HEK293 (cell line): ENCODE results near the gene KIAA1586.
"Not testable (repeated sequence)": the region's sequence is repeated elsewhere in the genome, so short reads cannot be mapped to it uniquely, and the experiment has no call there.

Experiments
- CTCF ChIA-PET: fragments of 350-600 bp; formaldehyde crosslinking; extraction: SDS; loops from one replicate; lab custom pipeline; 2021; ENCODE audit warnings: antibody characterized with exemption; lab: Yijun Ruan, JAX
- POLR2A ChIA-PET: fragments of 300-600 bp; formaldehyde crosslinking; extraction: SDS; loops from one replicate; lab custom pipeline; 2020; ENCODE audit warnings: antibody characterized with exemption, inconsistent platforms; lab: Yijun Ruan, JAX
- H3K27ac ChIP-seq: fragments of 200-500 bp; sonication (Bioruptor generic); 2 replicates; pipeline ENCODE4 v1.5.1; 2014; ENCODE audit warnings: low read depth, low read length, control low read depth, inconsistent platforms; ENCODE audit errors: extremely low read depth
- H3K36me3 ChIP-seq, 2 experiments: fragments of 200-500 bp in 1 of 2; sonication (Bioruptor generic) in 1 of 2; 1 replicate in 1 of 2; 2 replicates in 1 of 2; pipeline ENCODE4 v1.5.1; 2014 to 2017; ENCODE audit warnings: inconsistent platforms in 2 of 2, low read length in 2 of 2; ENCODE audit not compliant: control insufficient read depth in 2 of 2, insufficient read depth in 1 of 2
- H3K4me1 ChIP-seq: fragments of 200-500 bp; sonication (Bioruptor generic); 2 replicates; pipeline ENCODE4 v1.5.1; 2014; ENCODE audit warnings: mild to moderate bottlenecking, low read length, inconsistent platforms; ENCODE audit not compliant: control insufficient read depth, insufficient read depth
- H3K4me3 ChIP-seq: 2 replicates; pipeline ENCODE4 v1.5.1; 2011; ENCODE audit warnings: low read depth, mild to moderate bottlenecking, control low read depth, low read length, moderate library complexity
- H3K9me3 ChIP-seq: fragments of 200-500 bp; sonication (Bioruptor generic); 2 replicates; pipeline ENCODE4 v1.5.1; 2014; ENCODE audit warnings: low read depth, low read length, inconsistent platforms; ENCODE audit not compliant: control insufficient read depth, insufficient read depth
- HIC1 ChIP-seq: fragments of 450-650 bp; formaldehyde crosslinking; IDR thresholded peaks from 2 replicates; pipeline ENCODE4 v1.5.1; 2016; ENCODE audit warnings: missing biosample characterization, missing genetic modification characterization
- HOXA7 ChIP-seq: sonication (generic); formaldehyde crosslinking; IDR thresholded peaks from 2 replicates; pipeline ENCODE4 v1.8.1; 2022; ENCODE audit warnings: missing genetic modification reagents, borderline replicate concordance
- HOXC10 ChIP-seq: sonication (generic); formaldehyde crosslinking; IDR thresholded peaks from 2 replicates; pipeline ENCODE4 v1.8.1; 2023; ENCODE audit warnings: mild to moderate bottlenecking, missing genetic modification reagents
- PRDM4 ChIP-seq: fragments of 450-650 bp; formaldehyde crosslinking; IDR thresholded peaks from 2 replicates; pipeline ENCODE4 v1.5.1; 2017; ENCODE audit warnings: missing biosample characterization, missing genetic modification characterization
- REST ChIP-seq: fragments of 450-650 bp; formaldehyde crosslinking; IDR thresholded peaks from 2 replicates; pipeline ENCODE4 v1.5.1; 2016; ENCODE audit warnings: missing biosample characterization, missing genetic modification characterization
- ZBTB1 ChIP-seq: fragments of 450-650 bp; formaldehyde crosslinking; IDR thresholded peaks from 2 replicates; pipeline ENCODE4 v1.5.1; 2016; ENCODE audit warnings: missing biosample characterization, missing genetic modification characterization
- ZBTB17 ChIP-seq: fragments of 450-650 bp; formaldehyde crosslinking; IDR thresholded peaks from 2 replicates; pipeline ENCODE4 v1.5.1; 2016; ENCODE audit warnings: missing biosample characterization, missing genetic modification characterization
- ZFP3 ChIP-seq: fragments of 450-650 bp; formaldehyde crosslinking; IDR thresholded peaks from 2 replicates; pipeline ENCODE4 v1.5.1; 2016; ENCODE audit warnings: low read depth, missing biosample characterization, missing genetic modification characterization
- ZNF146 ChIP-seq: fragments of 450-650 bp; formaldehyde crosslinking; IDR thresholded peaks from 2 replicates; pipeline ENCODE4 v1.5.1; 2016; ENCODE audit warnings: missing biosample characterization, missing genetic modification characterization
- ZNF16 ChIP-seq: fragments of 450-650 bp; formaldehyde crosslinking; IDR thresholded peaks from 2 replicates; pipeline ENCODE4 v1.5.1; 2016; ENCODE audit warnings: low read depth, missing biosample characterization, missing genetic modification characterization
- ZNF335 ChIP-seq: fragments of 450-650 bp; formaldehyde crosslinking; conservative IDR thresholded peaks from 2 replicates; pipeline ENCODE4 v1.5.1; 2016; ENCODE audit warnings: missing biosample characterization, missing genetic modification characterization
- ZNF37A ChIP-seq: fragments of 450-650 bp; IDR thresholded peaks from 2 replicates; pipeline ENCODE4 v1.5.1; 2018; ENCODE audit warnings: missing biosample characterization, missing genetic modification characterization
- ZNF488 ChIP-seq: fragments of 450-650 bp; formaldehyde crosslinking; IDR thresholded peaks from 2 replicates; pipeline ENCODE4 v1.5.1; 2016; ENCODE audit warnings: missing biosample characterization, missing genetic modification characterization
- ZNF629 ChIP-seq: fragments of 450-650 bp; formaldehyde crosslinking; IDR thresholded peaks from 2 replicates; pipeline ENCODE4 v1.5.1; 2017; ENCODE audit warnings: missing biosample characterization, missing genetic modification characterization
- ZNF704 ChIP-seq: fragments of 450-650 bp; formaldehyde crosslinking; IDR thresholded peaks from 2 replicates; pipeline ENCODE4 v1.5.1; 2016; ENCODE audit warnings: missing biosample characterization, missing genetic modification characterization
- ZSCAN16 ChIP-seq: fragments of 450-650 bp; formaldehyde crosslinking; IDR thresholded peaks from 2 replicates; pipeline ENCODE4 v1.5.1; 2016; ENCODE audit warnings: missing biosample characterization, missing genetic modification characterization
- ZSCAN18 ChIP-seq: fragments of 450-650 bp; formaldehyde crosslinking; IDR thresholded peaks from 2 replicates; pipeline ENCODE4 v1.5.1; 2016; ENCODE audit warnings: missing biosample characterization, missing genetic modification characterization

The KIAA1586 gene

GRCh38 chr6:57004292-57004691 is 42.2 kb upstream of the KIAA1586 start:
- POLR2A ChIA-PET, result no interaction called here

GRCh38 chr6:57006101-57006500 is 40.4 kb upstream of the KIAA1586 start:
- H3K27ac ChIP-seq, result no peak overlapping the region
- no peak overlapping the region for H3K4me3 ChIP-seq
- ChIA-PET CTCF (interaction anchor here (0.8 kb wide), 1 partner anchor 12 kb away, joined by 3 read pairs; no protein-coding TSS in a partner anchor), POLR2A (no interaction called here)
- TF ChIP-seq ZSCAN16 (tag by site-specific recombination) (no peak), HOXA7 (CRISPR knock-in tag) (no peak), ZNF629 (tag by site-specific recombination) (no peak), ZNF146 (tag by site-specific recombination) (no peak), ZNF16 (tag by site-specific recombination) (no peak), ZNF704 (tag by site-specific recombination) (no peak), ZBTB1 (tag by site-specific recombination) (no peak), HIC1 (tag by site-specific recombination) (no peak), ZNF488 (tag by site-specific recombination) (no peak), ZNF37A (no peak)
- no peaks in the 10 kb centered on the region for H3K4me1 ChIP-seq
- H3K9me3 ChIP-seq, result no peaks in the 10 kb centered on the region
- no peaks in the 10 kb centered on the region for H3K36me3 ChIP-seq

More at GRCh38 chr6:57004292-57004691, 42.2 kb upstream of the KIAA1586 start:
- Histone ChIP-seq H3K9me3 (no peaks in the 10 kb centered on the region), H3K4me3 (no peak overlapping the region), H3K27ac (no peak overlapping the region), H3K36me3 (no peaks in the 10 kb centered on the region), H3K4me1 (no peaks in the 10 kb centered on the region)
- TF ChIP-seq ZNF335 (tag by site-specific recombination), result no peak
- no peak for TF ChIP-seq REST (tag by site-specific recombination)
- no peak for TF ChIP-seq ZFP3 (tag by site-specific recombination)
- TF ChIP-seq PRDM4 (tag by site-specific recombination), result no peak
- no peak for TF ChIP-seq ZBTB17 (tag by site-specific recombination)
- no peak for TF ChIP-seq ZSCAN18 (tag by site-specific recombination)
- no peak for TF ChIP-seq HOXC10
- CTCF ChIA-PET, result interaction anchor here (0.6 to 1.2 kb wide), 4 partner anchors 17 to 404 kb away, joined by 3 to 7 read pairs (median 5); no protein-coding TSS in a partner anchor

- POLR2A ChIA-PET, result not testable (repeated sequence)
- CTCF ChIA-PET, result interaction anchor here (0.8 to 1.2 kb wide), 2 partner anchors 13 to 24 kb away, joined by 4 to 6 read pairs; no protein-coding TSS in a partner anchor
These were observed 38.4 kb upstream of the KIAA1586 start for GRCh38 chr6:57008069-57008468.

More at GRCh38 chr6:57008069-57008468, 38.4 kb upstream of the KIAA1586 start:
- H3K9me3 ChIP-seq, H3K27ac ChIP-seq, H3K4me1 ChIP-seq, H3K36me3 ChIP-seq, H3K4me3 ChIP-seq: not testable (repeated sequence)
